Right atrium auricular region (tissue), 2 donors: ENCODE measurements around the gene SSUH2. TPM values are rescaled to one million over a fixed set of nuclear protein-coding genes. Genes with fewer than 3 reads are reported as not detected.

Experiments used
- DNase-seq: peaks from one replicate; pipeline ENCODE4 v3.0.0-alpha.2; 2019; ENCODE audit warnings: low spot score
- H3K27ac ChIP-seq, 2 donors: fragments of 200-600 bp; sonication (generic); 1 replicate in 1 of 2; 2 replicates in 1 of 2; pipeline ENCODE4 v1.5.1; 2016 to 2019
- H3K27me3 ChIP-seq, 2 donors: fragments of 200-600 bp; sonication (generic); one replicate each; pipeline versions ENCODE4 v1.5.1 to v1.6.0; 2017 to 2019
- H3K36me3 ChIP-seq: fragments of 200-600 bp; sonication (generic); one replicate; pipeline ENCODE4 v1.5.1; 2016
- H3K4me1 ChIP-seq, 2 donors: fragments of 200-600 bp; sonication (generic); one replicate each; pipeline versions ENCODE4 v1.5.1 to v1.6.0; 2017 to 2019
- H3K4me3 ChIP-seq, 2 donors: fragments of 200-600 bp; sonication (generic); 1 replicate in 1 of 2; 2 replicates in 1 of 2; pipeline ENCODE4 v1.5.1; 2017 to 2019; ENCODE audit warnings: mild to moderate bottlenecking in 1 of 2, moderate library complexity in 1 of 2
- H3K9me3 ChIP-seq, 2 donors: fragments of 200-600 bp; sonication (generic); one replicate each; pipeline ENCODE4 v1.5.1; 2019
- total RNA-seq, 2 donors: library from RNA; depleted of rRNA; stranded (reverse); fragments of >200 nt; gene quantifications; one replicate each; pipeline ENCODE4 v1.1.0, GENCODE V29; 2016
- TF ChIP-seq, protein P1 (sequence below), 2 donors: fragments of 200-600 bp; sonication (generic); IDR thresholded peaks; one replicate each; pipeline ENCODE4 v1.5.1; 2019; ENCODE audit warnings: antibody characterized with exemption in 2 of 2

SSUH2 gene
- total RNA-seq, 2 donors from 2014 or later, result 0.59 to 0.82 TPM

DNA sequence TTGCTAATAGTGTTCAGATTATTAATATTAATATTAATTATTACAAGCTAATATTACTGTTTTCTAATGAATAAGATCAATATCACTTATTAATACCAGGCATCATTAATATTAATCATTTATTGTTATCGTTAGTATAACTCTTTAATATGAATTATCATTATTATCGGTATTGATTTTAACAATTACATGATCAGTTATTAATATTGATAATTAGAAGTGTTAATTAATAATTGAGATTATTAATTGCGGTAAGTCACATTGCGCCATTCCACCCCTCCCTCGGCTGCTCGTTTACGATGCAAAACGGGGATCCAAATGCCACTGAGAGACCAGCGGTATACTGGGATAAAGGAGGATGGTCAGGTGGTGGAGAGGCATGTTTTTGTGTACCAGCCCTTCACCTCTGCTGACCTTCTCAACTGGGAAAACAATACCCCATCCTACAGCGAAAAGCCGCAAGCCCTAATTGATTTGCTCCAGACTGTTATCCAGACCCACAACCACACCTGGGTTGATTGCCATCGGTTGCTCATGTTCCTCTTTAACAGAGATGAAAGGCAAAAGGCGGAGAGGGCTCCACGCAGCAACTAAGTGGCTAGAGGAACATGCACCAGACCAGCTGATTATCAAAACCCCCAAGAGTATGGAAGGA, 28.6 kb upstream of the SSUH2 start:
- TF ChIP-seq, protein P1, sequence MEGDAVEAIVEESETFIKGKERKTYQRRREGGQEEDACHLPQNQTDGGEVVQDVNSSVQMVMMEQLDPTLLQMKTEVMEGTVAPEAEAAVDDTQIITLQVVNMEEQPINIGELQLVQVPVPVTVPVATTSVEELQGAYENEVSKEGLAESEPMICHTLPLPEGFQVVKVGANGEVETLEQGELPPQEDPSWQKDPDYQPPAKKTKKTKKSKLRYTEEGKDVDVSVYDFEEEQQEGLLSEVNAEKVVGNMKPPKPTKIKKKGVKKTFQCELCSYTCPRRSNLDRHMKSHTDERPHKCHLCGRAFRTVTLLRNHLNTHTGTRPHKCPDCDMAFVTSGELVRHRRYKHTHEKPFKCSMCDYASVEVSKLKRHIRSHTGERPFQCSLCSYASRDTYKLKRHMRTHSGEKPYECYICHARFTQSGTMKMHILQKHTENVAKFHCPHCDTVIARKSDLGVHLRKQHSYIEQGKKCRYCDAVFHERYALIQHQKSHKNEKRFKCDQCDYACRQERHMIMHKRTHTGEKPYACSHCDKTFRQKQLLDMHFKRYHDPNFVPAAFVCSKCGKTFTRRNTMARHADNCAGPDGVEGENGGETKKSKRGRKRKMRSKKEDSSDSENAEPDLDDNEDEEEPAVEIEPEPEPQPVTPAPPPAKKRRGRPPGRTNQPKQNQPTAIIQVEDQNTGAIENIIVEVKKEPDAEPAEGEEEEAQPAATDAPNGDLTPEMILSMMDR (IDR thresholded peaks at IDR 0.05), result no peak
- H3K36me3 ChIP-seq, result no peaks in the 10 kb centered on the region
- H3K9me3 ChIP-seq, result no peaks in the 10 kb centered on the region
- H3K27ac ChIP-seq, result no peak overlapping the region
- DNase-seq, result no peak
- H3K27me3 ChIP-seq, result no peaks in the 10 kb centered on the region
- H3K4me3 ChIP-seq, result no peak overlapping the region
- no peaks in the 10 kb centered on the region for H3K4me1 ChIP-seq

- DNase-seq, result no peak
- H3K36me3 ChIP-seq, result no peaks in the 10 kb centered on the region
- no peak overlapping the region for H3K27ac ChIP-seq
- no peaks in the 10 kb centered on the region for H3K27me3 ChIP-seq
- TF ChIP-seq, protein P1 (IDR thresholded peaks at IDR 0.05), result no peak
- H3K9me3 ChIP-seq, result no peaks in the 10 kb centered on the region
- H3K4me3 ChIP-seq, result no peak overlapping the region
- no peaks in the 10 kb centered on the region for H3K4me1 ChIP-seq
Observed at GRCh38 chr3:8669019-8669418, 24.4 kb upstream of the SSUH2 start.

DNA sequence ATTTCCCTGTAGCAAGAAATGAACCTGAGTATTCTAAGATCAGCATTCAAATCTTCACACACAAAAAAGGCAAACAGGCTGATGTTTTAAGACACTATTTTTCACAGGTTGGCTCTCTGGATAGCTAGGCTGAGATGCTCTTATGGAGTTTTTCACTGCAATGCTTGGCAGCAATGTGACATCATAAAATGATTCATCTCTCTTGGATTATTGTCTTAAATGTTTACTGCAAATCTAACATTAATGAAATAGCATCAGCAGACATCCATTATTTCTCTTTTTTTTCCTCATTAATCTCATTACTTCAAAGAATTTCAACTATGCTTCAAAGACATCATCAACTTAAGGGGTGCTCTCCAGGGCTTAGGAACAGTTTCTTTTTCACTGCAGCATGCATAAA, 23.6 kb upstream of the SSUH2 start:
- no peak overlapping the region for H3K4me3 ChIP-seq
- no peaks in the 10 kb centered on the region for H3K4me1 ChIP-seq
- no peaks in the 10 kb centered on the region for H3K9me3 ChIP-seq
- no peak overlapping the region for H3K27ac ChIP-seq
- no peaks in the 10 kb centered on the region for H3K27me3 ChIP-seq
- DNase-seq, result no peak
- H3K36me3 ChIP-seq, result no peaks in the 10 kb centered on the region
- TF ChIP-seq, protein P1 (IDR thresholded peaks at IDR 0.05), result no peak

GRCh38 chr3:8667463-8668091, 23.0 kb upstream of the SSUH2 start:
- TF ChIP-seq, protein P1 (IDR thresholded peaks at IDR 0.05), result no peak
- no peak overlapping the region for H3K4me3 ChIP-seq

GRCh38 chr3:8665407-8665896, 20.9 kb upstream of the SSUH2 start:
- no peak overlapping the region for H3K27ac ChIP-seq
- H3K4me1 ChIP-seq, result peaks cover 0 to 6% of the 10 kb centered on the region in 2 donors
- H3K27me3 ChIP-seq, result no peaks in the 10 kb centered on the region
- H3K36me3 ChIP-seq, result no peaks in the 10 kb centered on the region
- no peak overlapping the region for H3K4me3 ChIP-seq
- TF ChIP-seq, protein P1 (IDR thresholded peaks at IDR 0.05), result no peak
- no peak for DNase-seq
- H3K9me3 ChIP-seq, result no peaks in the 10 kb centered on the region

More at GRCh38 chr3:8667463-8668091, 23.0 kb upstream of the SSUH2 start:
- no peaks in the 10 kb centered on the region for H3K27me3 ChIP-seq
- H3K9me3 ChIP-seq, result no peaks in the 10 kb centered on the region
- no peaks in the 10 kb centered on the region for H3K4me1 ChIP-seq
- no peak for DNase-seq
- no peak overlapping the region for H3K27ac ChIP-seq
- no peaks in the 10 kb centered on the region for H3K36me3 ChIP-seq
